ENCODE results near the gene SMAP1. TPM values are rescaled to one million over a fixed set of nuclear protein-coding genes. Genes with fewer than 3 reads are reported as not detected.

SMAP1 gene
- total and polyA plus RNA-seq, 2 experiments from 2014 or later = 31.1 to 34.6 TPM

DNA sequence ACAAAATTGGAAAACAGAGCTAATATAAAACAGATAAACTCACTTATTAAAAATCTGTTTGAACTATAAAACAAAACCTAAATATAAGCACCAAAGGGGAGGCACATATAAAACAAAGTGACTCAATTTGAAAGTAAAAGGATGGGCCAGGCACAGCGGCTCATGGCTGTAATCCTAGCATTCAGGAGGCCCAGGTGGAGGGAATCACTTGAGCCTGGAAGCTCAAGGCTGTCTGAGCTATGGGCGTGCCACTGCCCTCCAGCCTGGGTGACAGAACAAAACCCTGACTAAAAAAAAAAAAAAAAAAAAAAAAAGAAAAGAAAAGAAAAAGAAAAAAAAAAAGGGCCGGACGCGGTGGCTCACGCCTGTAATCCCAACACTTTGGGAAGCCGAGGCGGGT, 31.1 kb upstream of the SMAP1 start (continued):
- TF ChIP-seq JUNB (IDR thresholded peaks at IDR 0.05; ENCODE audit: unreplicated experiment) (no peak), ZNF331 (CRISPR knock-in tag; IDR thresholded peaks at IDR 0.05; ENCODE audit: low read depth) (no peak), ETS1 (IDR thresholded peaks at IDR 0.05) (no peak)

GRCh38 chr6:70638468-70638867, 29.2 kb upstream of the SMAP1 start:
- H3K79me2 ChIP-seq (replicated peaks; ENCODE audit: insufficient read depth) = no peaks in the 10 kb centered on the region
- no peaks in the 10 kb centered on the region for H3K9me2 ChIP-seq (ENCODE audit: insufficient read depth)
- H3K36me3 ChIP-seq (ENCODE audit: insufficient read depth) = no peaks in the 10 kb centered on the region
- H4K20me1 ChIP-seq (replicated peaks; ENCODE audit: insufficient read depth) = no peaks in the 10 kb centered on the region
- H3K4me1 Mint-ChIP-seq = peaks cover 3% of the 10 kb centered on the region; the same call in 1 of the 3 replicates
- DNase-seq (ENCODE audit: low spot score) = no peak
- no peak for ATAC-seq
- no peaks in the 10 kb centered on the region for H3K4me1 ChIP-seq (ENCODE audit: insufficient read depth)
- no peak overlapping the region for H3K4me3 Mint-ChIP-seq
- H3F3A ChIP-seq (replicated peaks; ENCODE audit: low read depth) = no peaks in the 10 kb centered on the region
- H3K4me3 ChIP-seq = no peak overlapping the region
- no peak overlapping the region for H3K27ac Mint-ChIP-seq
- H3K36me3 Mint-ChIP-seq (ENCODE audit: low read depth) = no peaks in the 10 kb centered on the region
- H3K27me3 Mint-ChIP-seq (ENCODE audit: insufficient read depth, low read depth, poor library complexity) = peaks cover 6% of the 10 kb centered on the region
- H3K27me3 ChIP-seq (ENCODE audit: insufficient read depth) = no peaks in the 10 kb centered on the region
- H3K4me2 ChIP-seq = no peak overlapping the region
- H3K9me3 Mint-ChIP-seq = no peaks in the 10 kb centered on the region
- no peak overlapping the region for H2AFZ ChIP-seq
- no peak overlapping the region for H3K27ac ChIP-seq (ENCODE audit: low read depth)
- TF ChIP-seq, protein P1, sequence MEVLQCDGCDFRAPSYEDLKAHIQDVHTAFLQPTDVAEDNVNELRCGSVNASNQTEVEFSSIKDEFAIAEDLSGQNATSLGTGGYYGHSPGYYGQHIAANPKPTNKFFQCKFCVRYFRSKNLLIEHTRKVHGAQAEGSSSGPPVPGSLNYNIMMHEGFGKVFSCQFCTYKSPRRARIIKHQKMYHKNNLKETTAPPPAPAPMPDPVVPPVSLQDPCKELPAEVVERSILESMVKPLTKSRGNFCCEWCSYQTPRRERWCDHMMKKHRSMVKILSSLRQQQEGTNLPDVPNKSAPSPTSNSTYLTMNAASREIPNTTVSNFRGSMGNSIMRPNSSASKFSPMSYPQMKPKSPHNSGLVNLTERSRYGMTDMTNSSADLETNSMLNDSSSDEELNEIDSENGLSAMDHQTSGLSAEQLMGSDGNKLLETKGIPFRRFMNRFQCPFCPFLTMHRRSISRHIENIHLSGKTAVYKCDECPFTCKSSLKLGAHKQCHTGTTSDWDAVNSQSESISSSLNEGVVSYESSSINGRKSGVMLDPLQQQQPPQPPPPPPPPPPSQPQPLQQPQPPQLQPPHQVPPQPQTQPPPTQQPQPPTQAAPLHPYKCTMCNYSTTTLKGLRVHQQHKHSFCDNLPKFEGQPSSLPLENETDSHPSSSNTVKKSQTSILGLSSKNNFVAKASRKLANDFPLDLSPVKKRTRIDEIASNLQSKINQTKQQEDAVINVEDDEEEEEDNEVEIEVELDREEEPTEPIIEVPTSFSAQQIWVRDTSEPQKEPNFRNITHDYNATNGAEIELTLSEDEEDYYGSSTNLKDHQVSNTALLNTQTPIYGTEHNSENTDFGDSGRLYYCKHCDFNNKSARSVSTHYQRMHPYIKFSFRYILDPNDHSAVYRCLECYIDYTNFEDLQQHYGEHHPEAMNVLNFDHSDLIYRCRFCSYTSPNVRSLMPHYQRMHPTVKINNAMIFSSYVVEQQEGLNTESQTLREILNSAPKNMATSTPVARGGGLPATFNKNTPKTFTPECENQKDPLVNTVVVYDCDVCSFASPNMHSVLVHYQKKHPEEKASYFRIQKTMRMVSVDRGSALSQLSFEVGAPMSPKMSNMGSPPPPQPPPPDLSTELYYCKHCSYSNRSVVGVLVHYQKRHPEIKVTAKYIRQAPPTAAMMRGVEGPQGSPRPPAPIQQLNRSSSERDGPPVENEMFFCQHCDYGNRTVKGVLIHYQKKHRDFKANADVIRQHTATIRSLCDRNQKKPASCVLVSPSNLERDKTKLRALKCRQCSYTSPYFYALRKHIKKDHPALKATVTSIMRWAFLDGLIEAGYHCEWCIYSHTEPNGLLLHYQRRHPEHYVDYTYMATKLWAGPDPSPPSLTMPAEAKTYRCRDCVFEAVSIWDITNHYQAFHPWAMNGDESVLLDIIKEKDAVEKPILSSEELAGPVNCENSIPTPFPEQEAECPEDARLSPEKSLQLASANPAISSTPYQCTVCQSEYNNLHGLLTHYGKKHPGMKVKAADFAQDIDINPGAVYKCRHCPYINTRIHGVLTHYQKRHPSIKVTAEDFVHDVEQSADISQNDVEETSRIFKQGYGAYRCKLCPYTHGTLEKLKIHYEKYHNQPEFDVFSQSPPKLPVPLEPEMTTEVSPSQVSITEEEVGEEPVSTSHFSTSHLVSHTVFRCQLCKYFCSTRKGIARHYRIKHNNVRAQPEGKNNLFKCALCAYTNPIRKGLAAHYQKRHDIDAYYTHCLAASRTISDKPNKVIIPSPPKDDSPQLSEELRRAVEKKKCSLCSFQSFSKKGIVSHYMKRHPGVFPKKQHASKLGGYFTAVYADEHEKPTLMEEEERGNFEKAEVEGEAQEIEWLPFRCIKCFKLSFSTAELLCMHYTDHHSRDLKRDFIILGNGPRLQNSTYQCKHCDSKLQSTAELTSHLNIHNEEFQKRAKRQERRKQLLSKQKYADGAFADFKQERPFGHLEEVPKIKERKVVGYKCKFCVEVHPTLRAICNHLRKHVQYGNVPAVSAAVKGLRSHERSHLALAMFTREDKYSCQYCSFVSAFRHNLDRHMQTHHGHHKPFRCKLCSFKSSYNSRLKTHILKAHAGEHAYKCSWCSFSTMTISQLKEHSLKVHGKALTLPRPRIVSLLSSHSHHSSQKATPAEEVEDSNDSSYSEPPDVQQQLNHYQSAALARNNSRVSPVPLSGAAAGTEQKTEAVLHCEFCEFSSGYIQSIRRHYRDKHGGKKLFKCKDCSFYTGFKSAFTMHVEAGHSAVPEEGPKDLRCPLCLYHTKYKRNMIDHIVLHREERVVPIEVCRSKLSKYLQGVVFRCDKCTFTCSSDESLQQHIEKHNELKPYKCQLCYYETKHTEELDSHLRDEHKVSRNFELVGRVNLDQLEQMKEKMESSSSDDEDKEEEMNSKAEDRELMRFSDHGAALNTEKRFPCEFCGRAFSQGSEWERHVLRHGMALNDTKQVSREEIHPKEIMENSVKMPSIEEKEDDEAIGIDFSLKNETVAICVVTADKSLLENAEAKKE (CRISPR knock-in tag; IDR thresholded peaks at IDR 0.05) = no peak
- TF ChIP-seq STAT1 (IDR thresholded peaks at IDR 0.05; ENCODE audit: unreplicated experiment) = no peak
- TF ChIP-seq ZNF114 (CRISPR knock-in tag; IDR thresholded peaks at IDR 0.05) = no peak
- no peak for TF ChIP-seq POLR2AphosphoS5 (IDR thresholded peaks at IDR 0.05; ENCODE audit: low read depth)
- no peak for TF ChIP-seq REST (IDR thresholded peaks at IDR 0.05; ENCODE audit: unreplicated experiment)
- no peak for TF ChIP-seq NANOG (IDR thresholded peaks at IDR 0.05; ENCODE audit: borderline replicate concordance)
- no peak for TF ChIP-seq CTCF (conservative IDR thresholded peaks at IDR 0.05; ENCODE audit: low read depth in 2 of 2)
- no peak for TF ChIP-seq ETS1 (IDR thresholded peaks at IDR 0.05)
- TF ChIP-seq EZH2 (IDR thresholded peaks at IDR 0.05; ENCODE audit: low read depth, unreplicated experiment) = no peak
- no peak for TF ChIP-seq EZH2phosphoT487 (IDR thresholded peaks at IDR 0.05; ENCODE audit: unreplicated experiment)
- no peak for TF ChIP-seq ZNF331 (CRISPR knock-in tag; IDR thresholded peaks at IDR 0.05; ENCODE audit: low read depth)
- no peak for TF ChIP-seq JUNB (IDR thresholded peaks at IDR 0.05; ENCODE audit: unreplicated experiment)
